HG03196 (cell line): ENCODE data around the gene PRKAR1B.

Experiments used
- ATAC-seq: cut with Tn5 transposase; IDR thresholded peaks from one replicate; pipeline ENCODE4 v1.9.1; 2021; ENCODE audit not compliant: unreplicated experiment

The PRKAR1B gene

DNA sequence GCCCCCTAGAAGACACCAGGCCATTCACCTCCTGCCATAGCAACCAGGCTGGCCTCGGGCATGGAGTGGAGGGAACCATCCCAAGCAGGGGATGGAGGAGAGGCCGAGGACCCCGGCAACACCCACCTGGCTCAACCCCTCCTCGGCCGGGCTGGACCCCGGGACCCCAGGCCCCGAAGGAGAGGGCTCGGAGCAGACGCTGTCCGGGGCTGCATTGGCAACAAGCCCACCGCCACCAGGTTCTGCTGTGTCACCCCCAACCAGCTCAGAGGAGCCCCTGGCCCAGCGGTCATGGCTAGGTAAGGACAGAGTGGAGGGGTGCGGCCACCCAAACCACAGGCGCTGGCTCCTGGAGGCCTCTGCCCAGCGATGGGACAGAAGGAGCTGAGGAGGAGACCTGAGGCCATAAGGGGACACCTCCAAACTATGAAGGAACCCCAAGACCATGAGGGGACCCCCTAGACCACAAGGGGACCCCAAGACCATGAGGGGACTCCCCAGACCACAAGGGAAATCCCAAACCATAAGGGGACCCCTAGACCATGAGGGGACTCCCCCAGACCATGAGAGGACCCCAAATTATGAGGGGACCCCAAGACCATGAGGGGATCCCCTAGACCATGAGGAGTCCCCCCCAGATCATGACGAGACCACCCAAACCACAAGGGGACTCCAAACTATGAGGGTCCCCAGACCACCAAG, 132.7 kb downstream of the PRKAR1B start:
- no peak for ATAC-seq

- no peak for ATAC-seq
Measured at GRCh38 chr7:593324-594115, 133.6 kb downstream of the PRKAR1B start.

GRCh38 chr7:591856-592628, 135.0 kb downstream of the PRKAR1B start:
- no peak for ATAC-seq

GRCh38 chr7:590731-591551, 136.1 kb downstream of the PRKAR1B start:
- ATAC-seq: no peak

DNA sequence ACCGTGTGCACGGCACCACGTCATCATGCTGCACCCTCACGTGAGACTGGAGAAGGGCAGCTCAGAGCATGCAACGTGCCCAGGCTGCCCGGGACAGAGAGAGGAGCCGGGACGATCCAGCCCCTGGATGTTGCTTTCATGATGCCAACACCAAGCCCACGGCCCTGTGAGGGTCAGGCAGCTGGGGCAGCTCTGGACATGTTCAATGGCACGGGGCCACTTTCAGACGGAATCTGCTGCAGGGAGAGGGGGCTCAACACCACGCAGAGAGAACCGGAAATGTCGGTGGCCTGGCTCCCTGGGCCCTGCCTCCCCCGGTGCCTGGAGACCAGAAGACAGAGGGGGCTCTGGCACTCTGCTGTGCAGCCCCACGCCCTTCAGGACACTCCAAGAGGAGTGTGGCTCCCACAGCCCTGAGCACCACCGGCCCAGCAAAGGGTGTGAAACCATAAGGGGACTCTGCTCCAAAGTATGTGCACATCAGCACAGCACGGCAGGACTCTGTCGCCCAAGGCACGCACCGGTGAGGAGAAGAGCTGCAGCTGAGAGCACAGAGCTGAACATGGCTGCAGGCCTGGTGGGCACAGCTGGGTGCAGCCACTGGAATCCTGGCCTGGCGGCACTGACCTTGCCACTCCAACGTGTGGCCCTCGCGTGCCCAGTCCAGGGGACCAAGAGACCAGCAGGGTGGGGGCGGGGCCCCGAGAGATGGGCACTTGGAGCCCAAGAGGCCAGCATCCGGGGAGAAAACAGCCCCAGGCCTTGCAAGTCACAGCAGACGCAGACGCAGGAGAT, 137.1 kb downstream of the PRKAR1B start:
- no peak for ATAC-seq

GRCh38 chr7:587767-588166, 139.3 kb downstream of the PRKAR1B start:
- ATAC-seq: no peak

DNA sequence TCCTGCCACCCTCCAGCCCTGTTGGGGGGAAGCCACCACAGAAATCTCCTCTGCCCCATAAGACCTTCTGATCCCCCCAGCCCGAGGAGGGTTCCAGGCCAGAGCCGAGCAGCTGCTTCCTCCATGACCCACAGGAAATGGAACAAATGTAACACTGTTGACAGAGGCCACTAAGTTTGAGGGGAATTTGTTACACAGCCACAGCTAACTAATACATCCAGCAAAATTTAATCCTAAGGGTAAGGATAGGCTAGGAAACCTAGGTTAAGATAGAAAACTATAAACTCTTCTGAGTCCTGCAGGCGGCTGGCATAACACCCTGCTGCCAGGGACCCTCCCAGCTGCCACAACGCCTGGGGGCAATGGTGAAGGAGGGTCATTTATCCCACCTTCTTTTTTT, 140.6 kb downstream of the PRKAR1B start:
- no peak for ATAC-seq

DNA sequence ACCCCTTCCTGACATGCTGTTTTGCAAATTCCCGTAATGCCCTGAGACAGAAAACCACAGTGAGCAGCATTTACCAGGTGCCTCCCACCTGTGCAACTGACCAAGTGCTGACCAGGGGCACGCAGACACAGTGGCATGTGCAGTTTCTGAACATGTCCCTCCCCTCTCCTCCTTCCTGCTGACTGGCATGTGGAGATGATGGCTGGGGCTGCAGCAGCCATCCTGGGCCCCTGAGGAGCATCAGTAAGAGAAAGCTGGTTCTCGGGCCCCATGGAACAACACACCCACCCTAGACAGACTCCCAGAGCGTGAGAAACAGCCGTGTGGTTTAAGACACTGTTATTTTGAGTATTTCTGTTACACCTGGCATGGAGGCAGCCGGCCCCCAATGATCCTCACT, 141.2 kb downstream of the PRKAR1B start:
- ATAC-seq: no peak

- ATAC-seq: no peak
Measured at GRCh38 chr7:585229-585711, 141.8 kb downstream of the PRKAR1B start.

GRCh38 chr7:584820-585219, 142.3 kb downstream of the PRKAR1B start:
- no peak for ATAC-seq

- ATAC-seq: no peak
Measured at GRCh38 chr7:584122-584465, 143.0 kb downstream of the PRKAR1B start.

DNA sequence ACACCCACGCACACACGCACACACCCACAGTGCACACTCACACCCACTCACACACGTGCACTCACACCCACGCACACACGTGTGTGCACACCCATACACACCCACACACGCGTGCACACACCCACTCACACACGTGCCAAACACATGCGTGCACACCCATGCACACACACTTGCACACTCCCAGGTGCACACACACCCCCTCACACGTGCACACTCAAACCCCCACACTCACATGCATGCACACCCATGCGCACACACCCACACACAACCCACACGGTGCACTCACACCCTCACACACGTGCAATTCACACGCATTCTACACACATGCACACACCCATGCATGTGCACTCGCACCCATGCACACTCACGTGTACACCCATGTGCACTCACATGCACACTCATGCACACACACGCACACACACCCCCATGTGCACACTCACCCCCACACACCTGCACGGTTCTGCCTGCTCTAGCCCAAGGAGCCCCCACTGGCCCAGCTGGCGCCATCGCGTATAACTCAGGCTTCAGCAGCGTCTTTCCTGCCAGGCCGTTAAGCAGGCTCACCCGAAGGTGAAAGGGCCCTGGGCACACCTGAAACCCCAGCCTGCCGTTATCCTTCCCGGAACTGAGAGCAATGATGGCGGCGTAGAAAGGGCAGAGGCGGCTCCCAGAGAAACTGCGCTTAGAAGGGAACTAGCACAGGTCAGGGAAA, 143.5 kb downstream of the PRKAR1B start:
- no peak for ATAC-seq

DNA sequence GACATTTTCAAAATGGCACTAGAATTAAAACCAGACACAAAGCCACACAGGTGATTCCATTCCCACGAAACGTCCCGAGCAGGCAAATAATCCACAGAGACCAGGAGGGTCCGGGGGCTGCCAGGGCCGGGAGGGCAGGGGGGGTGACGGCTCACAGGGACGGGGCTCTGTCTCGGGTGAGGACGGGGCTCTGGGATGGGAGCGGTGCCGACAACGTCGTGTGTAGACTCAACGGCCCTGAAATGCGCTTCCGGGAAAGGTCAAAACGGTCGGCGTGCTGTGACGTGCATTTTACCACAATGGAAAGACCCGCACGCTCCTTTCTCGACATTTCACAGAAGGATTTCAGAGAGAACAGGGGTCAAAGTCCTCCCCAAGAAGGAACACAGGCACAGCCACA, 144.2 kb downstream of the PRKAR1B start:
- no peak for ATAC-seq

GRCh38 chr7:582081-582835, 144.8 kb downstream of the PRKAR1B start:
- no peak for ATAC-seq

DNA sequence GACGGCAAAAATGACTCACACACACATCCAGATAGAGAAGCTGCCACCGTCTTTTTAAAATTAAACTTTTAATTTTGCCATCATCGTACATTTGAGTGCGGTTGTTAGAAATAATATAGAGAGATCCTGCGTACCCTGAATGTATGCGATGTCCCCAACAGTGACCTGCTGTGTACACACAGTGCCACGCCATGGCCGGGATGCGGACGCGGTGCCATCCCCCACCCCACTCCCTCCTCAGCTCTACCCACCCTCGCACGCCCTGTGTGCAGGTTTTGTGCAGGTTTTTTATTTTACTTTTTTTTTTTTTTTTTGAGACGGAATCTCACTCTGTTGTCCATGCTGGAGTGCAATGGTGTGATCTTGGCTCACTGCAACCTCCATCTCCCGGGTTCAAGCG, 148.7 kb downstream of the PRKAR1B start:
- no peak for ATAC-seq

GRCh38 chr7:577741-578370, 149.2 kb downstream of the PRKAR1B start:
- ATAC-seq: no peak

GRCh38 chr7:577278-577665, 149.8 kb downstream of the PRKAR1B start:
- ATAC-seq: no peak

- no peak for ATAC-seq
Measured at GRCh38 chr7:576524-577277, 150.4 kb downstream of the PRKAR1B start.
